ENCODE measurements around the gene FBXL13.

The FBXL13 gene

GRCh38 chr7:103074519-103075336, at the start of gene FBXL13, which contains the start of gene ARMC10:
FBXL13 (minus strand) TSS chr7:103074796.
ARMC10 (plus strand) TSS chr7:103075140; CDS start chr7:103075273, 133 bp downstream.
- no peak for TF ChIP-seq CTCF (IDR thresholded peaks at IDR 0.05; ENCODE audit: borderline replicate concordance, control extremely low read depth, extremely low read depth, insufficient read depth, missing control alignments)
- DNase-seq (ENCODE audit: low spot score): peak; percentile 94
- in situ Hi-C loops (cut with MboI; ENCODE audit: low sequenced_read_pairs, unreplicated experiment): loop anchor here (25.0 kb wide), 1 partner anchor 312 kb away; no protein-coding TSS in a partner anchor

- in situ Hi-C loops (cut with MboI; ENCODE audit: low sequenced_read_pairs, unreplicated experiment): no loop called here
- no peak for TF ChIP-seq CTCF (IDR thresholded peaks at IDR 0.05; ENCODE audit: borderline replicate concordance, control extremely low read depth, extremely low read depth, insufficient read depth, missing control alignments)
- DNase-seq (ENCODE audit: low spot score): no peak
Observed at GRCh38 chr7:103123529-103123928, 48.9 kb upstream of the FBXL13 start.

- no peak for TF ChIP-seq CTCF (IDR thresholded peaks at IDR 0.05; ENCODE audit: borderline replicate concordance, control extremely low read depth, extremely low read depth, insufficient read depth, missing control alignments)
- in situ Hi-C loops (cut with MboI; ENCODE audit: low sequenced_read_pairs, unreplicated experiment): no loop called here
- no peak for DNase-seq (ENCODE audit: low spot score)
Observed at GRCh38 chr7:103121641-103122040, 47.0 kb upstream of the FBXL13 start.

GRCh38 chr7:103120362-103120761, 45.8 kb upstream of the FBXL13 start:
- no peak for TF ChIP-seq CTCF (IDR thresholded peaks at IDR 0.05; ENCODE audit: borderline replicate concordance, control extremely low read depth, extremely low read depth, insufficient read depth, missing control alignments)
- DNase-seq (ENCODE audit: low spot score): no peak
- in situ Hi-C loops (cut with MboI; ENCODE audit: low sequenced_read_pairs, unreplicated experiment): no loop called here

- TF ChIP-seq CTCF (IDR thresholded peaks at IDR 0.05; ENCODE audit: borderline replicate concordance, control extremely low read depth, extremely low read depth, insufficient read depth, missing control alignments): no peak
- DNase-seq (ENCODE audit: low spot score): no peak
- in situ Hi-C loops (cut with MboI; ENCODE audit: low sequenced_read_pairs, unreplicated experiment): no loop called here
Observed at GRCh38 chr7:103119791-103120291, 45.2 kb upstream of the FBXL13 start.

- in situ Hi-C loops (cut with MboI; ENCODE audit: low sequenced_read_pairs, unreplicated experiment): no loop called here
- no peak for TF ChIP-seq CTCF (IDR thresholded peaks at IDR 0.05; ENCODE audit: borderline replicate concordance, control extremely low read depth, extremely low read depth, insufficient read depth, missing control alignments)
- DNase-seq (ENCODE audit: low spot score): no peak
Observed at GRCh38 chr7:103117465-103117864, 42.9 kb upstream of the FBXL13 start.
